Renal cortex interstitium (tissue), 11 donors: Measurements from ENCODE around the gene SFXN3. TPM values are rescaled to one million over a fixed set of nuclear protein-coding genes. Genes with fewer than 3 reads are reported as not detected.

Experiments used
- DNase-seq, 11 donors: peaks; one replicate each; pipeline ENCODE4 v3.0.0-alpha.2; 2013; ENCODE audit warnings: low read depth in 9 of 11, low spot score in 4 of 11; ENCODE audit errors: extremely low read depth in 1 of 11
- polyA plus RNA-seq, 3 donors: library from polyadenylated mRNA; unstranded; fragments of 120-200 nt; gene quantifications; one replicate each; pipeline ENCODE4 v1.2.1, GENCODE V29; 2013; ENCODE audit not compliant: insufficient read length in 3 of 3

Gene SFXN3
- polyA plus RNA-seq, 3 donors, result 22.4 to 36.1 (median 24.2) TPM

GRCh38 chr10:101063548-101064414, 32.7 kb downstream of the SFXN3 start:
- DNase-seq, result no peak

- DNase-seq, result no peak
These were observed 33.5 kb downstream of the SFXN3 start for GRCh38 chr10:101064415-101065030.

GRCh38 chr10:101065481-101066145, 34.6 kb downstream of the SFXN3 start:
- DNase-seq, result no peak

GRCh38 chr10:101066146-101066895, 35.3 kb downstream of the SFXN3 start:
- DNase-seq, result no peak

GRCh38 chr10:101066896-101067355, 35.9 kb downstream of the SFXN3 start:
- no peak for DNase-seq

GRCh38 chr10:101067356-101068083, 36.5 kb downstream of the SFXN3 start:
- DNase-seq, result peak in 6 of 11 donors; percentile 74 to 83 (median 80)

- DNase-seq, result no peak
These were observed 38.4 kb downstream of the SFXN3 start for GRCh38 chr10:101069441-101069840.

- no peak for DNase-seq
These were observed 39.1 kb downstream of the SFXN3 start for GRCh38 chr10:101070098-101070497.

GRCh38 chr10:101071267-101071884, 40.3 kb downstream of the SFXN3 start:
- DNase-seq, result no peak

GRCh38 chr10:101071885-101072433, 40.9 kb downstream of the SFXN3 start:
- DNase-seq, result no peak

GRCh38 chr10:101072923-101073322, 41.9 kb downstream of the SFXN3 start:
- no peak for DNase-seq

- DNase-seq, result no peak
These were observed 42.6 kb downstream of the SFXN3 start for GRCh38 chr10:101073631-101074030.

- no peak for DNase-seq
These were observed 44.7 kb downstream of the SFXN3 start for GRCh38 chr10:101075775-101076174.

- DNase-seq, result no peak
These were observed 45.6 kb downstream of the SFXN3 start for GRCh38 chr10:101076630-101077029.

- DNase-seq, result no peak
These were observed 48.8 kb downstream of the SFXN3 start for GRCh38 chr10:101079874-101080273.

- peak in 5 of 11 donors; percentile 44 to 63 (median 56) for DNase-seq
These were observed 50.2 kb downstream of the SFXN3 start for GRCh38 chr10:101080933-101081931.

- no peak for DNase-seq
These were observed 54.8 kb downstream of the SFXN3 start for GRCh38 chr10:101085846-101086245.
